Neural cell (in vitro differentiated cells): Measurements from ENCODE around the gene CDH12. TPM values are rescaled to one million over a fixed set of nuclear protein-coding genes. Genes with fewer than 3 reads are reported as not detected.
A peak's percentile ranks its signal among the peaks of the same experiment; 100 is the strongest.

Experiments used
- H2AFZ ChIP-seq: fragments of 200-600, 300-800 bp; sonication (generic), shearing (Covaris generic); 2 replicates; pipeline ENCODE4 v1.6.0; 2014; ENCODE audit warnings: low read depth, mild to moderate bottlenecking, antibody characterized with exemption, low read length, moderate library complexity
- H3F3A ChIP-seq: fragments of 200-600 bp; shearing (Covaris generic); 2 replicates; pipeline ENCODE4 v1.6.1; 2016; ENCODE audit warnings: mild to moderate bottlenecking, moderate library complexity, mixed read lengths, antibody characterized with exemption, low read length; ENCODE audit not compliant: insufficient read depth, poor library complexity, severe bottlenecking
- H3K27ac ChIP-seq: fragments of 200-600, 300-800 bp; sonication (generic), shearing (Covaris generic); 2 replicates; pipeline ENCODE4 v1.5.1; 2014; ENCODE audit warnings: mild to moderate bottlenecking, low read length, moderate library complexity
- H3K27me3 ChIP-seq: fragments of 300-800, 200-600 bp; sonication (generic), shearing (Covaris generic); 2 replicates; pipeline ENCODE4 v1.6.0; 2014; ENCODE audit warnings: mild to moderate bottlenecking, low read depth, low read length, moderate library complexity; ENCODE audit not compliant: insufficient read depth
- H3K36me3 ChIP-seq: fragments of 300-800, 200-600 bp; sonication (generic), shearing (Covaris generic); 2 replicates; pipeline ENCODE4 v1.5.1; 2014; ENCODE audit warnings: mild to moderate bottlenecking, antibody characterized with exemption, low read length, moderate library complexity; ENCODE audit not compliant: insufficient read depth
- H3K4me2 ChIP-seq: fragments of 300-800, 200-600 bp; sonication (generic), shearing (Covaris generic); 2 replicates; pipeline ENCODE4 v1.6.0; 2014; ENCODE audit warnings: mild to moderate bottlenecking, low read length
- H3K4me3 ChIP-seq: fragments of 300-800, 200-600 bp; sonication (generic), shearing (Covaris generic); 2 replicates; pipeline ENCODE4 v1.5.1; 2014; ENCODE audit warnings: mild to moderate bottlenecking, low read length, moderate library complexity
- H3K79me2 ChIP-seq: fragments of 200-600 bp; shearing (Covaris generic); replicated peaks from 2 replicates; pipeline ENCODE4 v1.6.0; 2014; ENCODE audit warnings: mild to moderate bottlenecking, low read length, moderate library complexity; ENCODE audit not compliant: insufficient read depth
- H3K9ac ChIP-seq: fragments of 300-800, 200-600 bp; sonication (generic), shearing (Covaris generic); 2 replicates; pipeline ENCODE4 v1.6.1; 2016; ENCODE audit warnings: mild to moderate bottlenecking, low read length, mixed read lengths
- H3K9me2 ChIP-seq: fragments of 200-600 bp; shearing (Covaris generic); 2 replicates; pipeline ENCODE4 v1.6.1; 2016; ENCODE audit warnings: mild to moderate bottlenecking, low read length, mixed read lengths; ENCODE audit not compliant: insufficient read depth
- H3K9me3 ChIP-seq: fragments of 200-600, 300-800 bp; sonication (generic), shearing (Covaris generic); 2 replicates; pipeline ENCODE4 v1.6.1; 2016; ENCODE audit warnings: mild to moderate bottlenecking, mixed run types, low read length, moderate library complexity, mixed read lengths
- H4K20me1 ChIP-seq: fragments of 200-600 bp; shearing (Covaris generic); 2 replicates; pipeline ENCODE4 v1.6.1; 2016; ENCODE audit warnings: mild to moderate bottlenecking, mixed run types; ENCODE audit not compliant: insufficient read depth
- EP300 ChIP-seq: fragments of 450-650 bp; conservative IDR thresholded peaks from 2 replicates; pipeline ENCODE4 v1.6.1; 2014; ENCODE audit warnings: antibody characterized with exemption, mild to moderate bottlenecking, moderate library complexity; ENCODE audit not compliant: poor library complexity, severe bottlenecking
- EZH2 ChIP-seq: fragments of 200-600, 300-800 bp; shearing (Covaris generic), sonication (generic); IDR thresholded peaks from 2 replicates; pipeline ENCODE4 v1.6.1; 2014; ENCODE audit warnings: antibody characterized with exemption, low read length, borderline replicate concordance, mild to moderate bottlenecking; ENCODE audit not compliant: insufficient read depth, poor library complexity, severe bottlenecking
- MXI1 ChIP-seq: fragments of 450-650 bp; conservative IDR thresholded peaks from 2 replicates; pipeline ENCODE4 v1.6.1; 2014; ENCODE audit warnings: antibody characterized with exemption, mild to moderate bottlenecking; ENCODE audit not compliant: poor library complexity, severe bottlenecking
- POLR2AphosphoS5 ChIP-seq: IDR thresholded peaks from 2 replicates; pipeline ENCODE4 v1.6.1; 2012
- REST ChIP-seq: IDR thresholded peaks from 2 replicates; pipeline ENCODE4 v1.6.1; 2012; ENCODE audit warnings: borderline replicate concordance
- SMC3 ChIP-seq: fragments of 450-650 bp; conservative IDR thresholded peaks from 2 replicates; pipeline ENCODE4 v1.6.1; 2014; ENCODE audit warnings: antibody characterized with exemption, mild to moderate bottlenecking, moderate library complexity; ENCODE audit not compliant: poor library complexity
- TAF1 ChIP-seq: IDR thresholded peaks from 2 replicates; pipeline ENCODE4 v1.6.1; 2012; ENCODE audit warnings: low read depth
- polyA plus RNA-seq: library from polyadenylated mRNA; depleted of rRNA; stranded (reverse); fragments of >200 nt; gene quantifications from 2 replicates; pipeline ENCODE4 v1.2.3, GENCODE V29; 2014
- TF ChIP-seq, protein P1 (sequence below): fragments of 450-650 bp; IDR thresholded peaks from 2 replicates; pipeline ENCODE4 v1.5.1; 2014; ENCODE audit warnings: antibody characterized with exemption, mild to moderate bottlenecking, moderate library complexity; ENCODE audit not compliant: poor library complexity, severe bottlenecking

CDH12 gene
- polyA plus RNA-seq, 1 donor from 2014 or later, result 2.1 TPM

DNA sequence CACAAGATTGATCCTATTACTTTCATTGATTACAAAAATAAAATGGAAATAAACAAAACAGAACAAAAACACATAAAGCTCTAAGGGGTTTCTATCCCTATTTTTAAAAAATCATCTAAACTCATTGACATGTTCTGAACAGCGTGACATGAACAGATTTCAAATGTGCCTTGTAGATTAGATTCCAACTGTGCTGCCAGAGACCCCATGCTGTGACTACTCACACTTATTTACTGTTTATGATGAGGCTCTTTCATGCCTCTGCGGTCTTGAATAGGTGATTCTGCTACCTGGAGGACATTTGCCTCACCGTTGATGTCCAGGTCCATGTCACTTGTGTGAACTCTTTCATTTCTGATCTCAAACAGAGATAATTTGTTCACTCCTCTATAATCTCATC lies 990.2 kb downstream of the CDH12 start:
- Histone ChIP-seq H3K36me3 (no peaks in the 10 kb centered on the region), H3K4me2 (peak overlapping the region; percentile 7)
- peak; percentile 78 for TF ChIP-seq POLR2AphosphoS5
- TF ChIP-seq TAF1, result no peak
- peak; percentile 40 for TF ChIP-seq REST
- TF ChIP-seq EP300, result peak; percentile 81

DNA sequence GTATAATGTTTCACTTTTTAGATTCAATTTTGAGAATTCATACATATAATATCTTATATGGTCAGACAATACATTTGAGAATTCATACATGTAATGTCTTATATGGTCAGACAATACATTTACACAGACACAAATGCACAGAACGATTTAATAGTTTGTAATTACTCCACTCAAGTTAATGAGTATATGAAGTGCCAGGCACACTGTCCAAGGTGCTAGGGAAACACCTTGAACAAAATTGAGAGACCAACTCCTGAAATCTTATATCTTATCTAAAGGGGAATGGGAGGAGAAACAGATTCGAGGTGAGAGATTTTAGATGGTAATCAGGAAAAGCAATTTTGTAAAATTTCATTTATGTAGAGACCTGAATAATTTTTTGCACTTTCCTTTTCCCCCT lies 994.7 kb downstream of the CDH12 start:
- TF ChIP-seq EZH2, result no peak
- TF ChIP-seq POLR2AphosphoS5, result no peak
- TF ChIP-seq SMC3, result no peak

More for the DNA sequence above, 990.2 kb downstream of the CDH12 start:
- H3K27ac ChIP-seq, result peak overlapping the region; percentile 35
- peak overlapping the region; percentile 2 for H3K4me3 ChIP-seq
- H3K9me2 ChIP-seq, result no peaks in the 10 kb centered on the region
- no peaks in the 10 kb centered on the region for H4K20me1 ChIP-seq
- H3K9ac ChIP-seq, result no peak overlapping the region
- H2AFZ ChIP-seq, result no peak overlapping the region
- no peaks in the 10 kb centered on the region for H3K27me3 ChIP-seq
- no peaks in the 10 kb centered on the region for H3K79me2 ChIP-seq
- H3F3A ChIP-seq, result no peaks in the 10 kb centered on the region
- no peaks in the 10 kb centered on the region for H3K9me3 ChIP-seq

DNA sequence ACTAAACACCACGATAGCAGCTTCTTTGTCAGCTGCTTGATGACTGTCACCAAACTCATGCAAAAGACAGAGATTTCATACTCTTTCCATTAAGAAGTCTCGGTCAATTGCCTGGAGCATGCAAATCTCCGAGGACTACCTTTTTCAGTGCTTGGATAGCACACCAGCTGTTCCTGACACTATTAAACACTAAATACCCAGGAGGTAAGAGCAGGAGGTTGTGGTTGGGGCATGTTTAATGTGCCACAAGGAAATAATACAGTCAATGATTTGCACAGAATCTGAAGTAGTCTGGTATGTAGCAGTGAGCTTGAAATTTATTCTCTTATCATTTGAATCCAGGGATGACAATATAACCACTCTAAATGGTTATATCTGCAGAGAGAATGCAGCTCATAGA lies 996.2 kb downstream of the CDH12 start:
- Histone ChIP-seq H2AFZ (no peak overlapping the region), H3K9me2 (no peaks in the 10 kb centered on the region), H3K4me3 (peak overlapping the region; percentile 23), H3K27me3 (no peaks in the 10 kb centered on the region), H3K79me2 (no peaks in the 10 kb centered on the region), H3K4me2 (peak overlapping the region; percentile 4), H3K9ac (no peak overlapping the region), H3K36me3 (no peaks in the 10 kb centered on the region), H4K20me1 (no peaks in the 10 kb centered on the region), H3K9me3 (no peaks in the 10 kb centered on the region), H3F3A (no peaks in the 10 kb centered on the region), H3K27ac (peak overlapping the region; percentile 26)
- TF ChIP-seq TAF1, result no peak
- TF ChIP-seq POLR2AphosphoS5, result peak; percentile 42
- TF ChIP-seq, protein P1, sequence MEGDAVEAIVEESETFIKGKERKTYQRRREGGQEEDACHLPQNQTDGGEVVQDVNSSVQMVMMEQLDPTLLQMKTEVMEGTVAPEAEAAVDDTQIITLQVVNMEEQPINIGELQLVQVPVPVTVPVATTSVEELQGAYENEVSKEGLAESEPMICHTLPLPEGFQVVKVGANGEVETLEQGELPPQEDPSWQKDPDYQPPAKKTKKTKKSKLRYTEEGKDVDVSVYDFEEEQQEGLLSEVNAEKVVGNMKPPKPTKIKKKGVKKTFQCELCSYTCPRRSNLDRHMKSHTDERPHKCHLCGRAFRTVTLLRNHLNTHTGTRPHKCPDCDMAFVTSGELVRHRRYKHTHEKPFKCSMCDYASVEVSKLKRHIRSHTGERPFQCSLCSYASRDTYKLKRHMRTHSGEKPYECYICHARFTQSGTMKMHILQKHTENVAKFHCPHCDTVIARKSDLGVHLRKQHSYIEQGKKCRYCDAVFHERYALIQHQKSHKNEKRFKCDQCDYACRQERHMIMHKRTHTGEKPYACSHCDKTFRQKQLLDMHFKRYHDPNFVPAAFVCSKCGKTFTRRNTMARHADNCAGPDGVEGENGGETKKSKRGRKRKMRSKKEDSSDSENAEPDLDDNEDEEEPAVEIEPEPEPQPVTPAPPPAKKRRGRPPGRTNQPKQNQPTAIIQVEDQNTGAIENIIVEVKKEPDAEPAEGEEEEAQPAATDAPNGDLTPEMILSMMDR, result no peak
- no peak for TF ChIP-seq MXI1
- no peak for TF ChIP-seq EZH2
- TF ChIP-seq EP300, result peak; percentile 80

More for the DNA sequence above, 994.7 kb downstream of the CDH12 start:
- no peaks in the 10 kb centered on the region for H3F3A ChIP-seq
- H3K9me2 ChIP-seq, result no peaks in the 10 kb centered on the region
- no peaks in the 10 kb centered on the region for H3K36me3 ChIP-seq
- no peaks in the 10 kb centered on the region for H4K20me1 ChIP-seq
- no peaks in the 10 kb centered on the region for H3K9me3 ChIP-seq
- no peak overlapping the region for H3K4me2 ChIP-seq
- H3K4me3 ChIP-seq, result no peak overlapping the region
- H2AFZ ChIP-seq, result no peak overlapping the region
- no peak overlapping the region for H3K27ac ChIP-seq
- no peaks in the 10 kb centered on the region for H3K79me2 ChIP-seq
- no peaks in the 10 kb centered on the region for H3K27me3 ChIP-seq
- no peak overlapping the region for H3K9ac ChIP-seq
